Stimulated activated CD4-positive, alpha-beta T cell treated with anti-CD3 and anti-CD28 coated beads, TNF-alpha, amount 100 ng/mL, for 4 hours (primary cell): ENCODE data around the gene CHD9.

ENCODE experiments used
- DNase-seq, 3 experiments: peaks; one replicate each; pipeline ENCODE4 v3.0.0-alpha.2; 2020; ENCODE audit warnings: low read depth in 3 of 3

The CHD9 gene

GRCh38 chr16:53372992-53373871 is 318.4 kb downstream of the CHD9 start:
- peak; percentile 68 to 73 (median 69) for DNase-seq

- DNase-seq, result no peak
Measured at GRCh38 chr16:53374800-53375199, 320.0 kb downstream of the CHD9 start.

DNA sequence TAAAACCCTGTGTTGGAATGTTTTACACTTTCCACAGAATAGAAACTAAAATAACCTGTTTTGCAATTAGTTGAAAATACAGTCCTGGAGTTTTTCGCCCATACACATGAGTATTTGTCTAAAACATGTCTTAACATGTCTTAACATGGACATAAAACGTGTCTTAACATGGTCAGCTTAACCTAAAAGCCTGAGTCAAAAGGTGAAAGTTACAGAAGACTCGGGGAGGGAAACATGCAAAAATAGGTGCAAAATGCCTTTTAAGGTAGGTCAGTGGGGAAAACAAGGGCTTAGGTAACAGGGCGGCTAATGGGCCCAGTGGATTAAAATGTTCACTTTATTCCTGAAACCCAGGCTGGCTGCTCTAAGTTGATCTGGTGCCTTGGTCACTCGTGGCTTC is 323.3 kb downstream of the CHD9 start:
- DNase-seq, result no peak
